Measurements from ENCODE around the gene RGS12. TPM values are rescaled to one million over a fixed set of nuclear protein-coding genes. Genes with fewer than 3 reads are reported as not detected.

Gene RGS12
- total and polyA plus RNA-seq, 4 donors: 10.3 to 40.4 (median 26.1) TPM

GRCh38 chr4:3253808-3254207 lies 39.0 kb upstream of the RGS12 start:
- Histone ChIP-seq H3K36me3 (ENCODE audit: control insufficient read depth in 1 of 2, insufficient read depth in 2 of 2, low read length in 1 of 2) (no peaks in the 10 kb centered on the region), H3K27me3 (ENCODE audit: control insufficient read depth in 1 of 2, insufficient read depth in 2 of 2, low read length in 1 of 2) (no peaks in the 10 kb centered on the region), H3K27ac (ENCODE audit: low read depth in 1 of 2, low read length in 2 of 2) (no peak overlapping the region), H3K4me3 (ENCODE audit: low read length in 2 of 2) (no peak overlapping the region), H3K9me3 (ENCODE audit: control insufficient read depth, low read length) (no peaks in the 10 kb centered on the region), H3K4me1 (ENCODE audit: control insufficient read depth in 1 of 2, insufficient read depth in 2 of 2, low read length in 2 of 2) (no peaks in the 10 kb centered on the region)
- whole genome bisulfite sequencing, 2 donors: 89 to 90% methylated on average over 12 to 13 of the region's 13 CpGs
- ATAC-seq (ENCODE audit: low FRiP score) (no peak), DNase-seq (peak; percentile 24 to 48)
- intact Hi-C loops (cut with DNase I): no loop called here

DNA sequence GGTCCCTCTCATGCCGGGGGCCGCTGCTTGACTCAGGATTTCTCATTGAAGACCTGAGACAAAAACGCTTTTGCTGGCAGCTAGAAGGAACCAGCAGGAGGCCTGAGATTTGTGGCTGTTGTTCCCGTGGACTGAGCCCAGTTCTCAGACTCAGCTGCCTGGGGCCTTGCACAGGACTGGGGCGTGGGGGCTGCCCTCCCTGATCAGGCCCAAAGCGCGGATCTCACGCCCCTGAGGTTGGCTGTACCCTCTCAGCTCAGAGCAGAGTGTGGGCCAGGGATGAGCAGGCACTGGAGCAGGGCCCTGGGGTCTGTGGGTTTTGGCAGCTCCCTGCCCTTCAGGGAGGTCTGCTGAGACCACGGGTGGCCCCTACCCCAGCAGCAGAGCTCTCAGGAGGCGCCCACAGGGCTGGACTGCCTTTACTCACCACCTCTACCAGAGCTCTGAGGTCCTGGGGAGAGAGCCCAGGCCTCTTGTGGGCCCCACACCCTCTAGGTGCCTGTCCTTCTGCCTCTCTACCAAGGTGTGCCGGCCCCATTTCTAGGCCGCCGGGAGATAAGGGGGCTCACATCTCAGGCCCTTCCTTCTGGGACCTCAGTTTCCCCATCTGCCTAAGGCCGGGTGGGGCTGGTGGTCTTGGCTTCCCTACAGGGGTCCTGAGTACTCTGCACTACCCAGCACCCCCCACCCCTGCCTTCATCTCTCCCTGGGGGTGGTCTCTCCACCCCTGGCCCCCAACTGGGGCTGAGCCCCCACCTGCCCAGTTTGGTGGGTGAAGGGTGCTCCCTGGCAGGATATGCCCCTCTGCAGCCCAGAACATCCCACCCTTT lies 38.3 kb upstream of the RGS12 start:
- H3K36me3 ChIP-seq (ENCODE audit: control insufficient read depth in 1 of 2, insufficient read depth in 2 of 2, low read length in 1 of 2): no peaks in the 10 kb centered on the region
- H3K4me3 ChIP-seq (ENCODE audit: low read length in 2 of 2): no peak overlapping the region
- WGBS, 2 donors: 93 to 95% methylated on average over 13 to 14 of the region's 14 CpGs
- no peaks in the 10 kb centered on the region for H3K9me3 ChIP-seq (ENCODE audit: control insufficient read depth, low read length)
- H3K27me3 ChIP-seq (ENCODE audit: control insufficient read depth in 1 of 2, insufficient read depth in 2 of 2, low read length in 1 of 2): no peaks in the 10 kb centered on the region
- intact Hi-C loops (cut with DNase I): no loop called here
- no peaks in the 10 kb centered on the region for H3K4me1 ChIP-seq (ENCODE audit: control insufficient read depth in 1 of 2, insufficient read depth in 2 of 2, low read length in 2 of 2)
- no peak overlapping the region for H3K27ac ChIP-seq (ENCODE audit: low read depth in 1 of 2, low read length in 2 of 2)
- DNase-seq (peak; percentile 30 to 55), ATAC-seq (ENCODE audit: low FRiP score) (no peak)

- intact Hi-C loops (cut with DNase I): no loop called here
- Histone ChIP-seq H3K9me3 (ENCODE audit: control insufficient read depth, low read length) (no peaks in the 10 kb centered on the region), H3K36me3 (ENCODE audit: control insufficient read depth in 1 of 2, insufficient read depth in 2 of 2, low read length in 1 of 2) (no peaks in the 10 kb centered on the region), H3K4me3 (ENCODE audit: low read length in 2 of 2) (no peak overlapping the region), H3K27me3 (ENCODE audit: control insufficient read depth in 1 of 2, insufficient read depth in 2 of 2, low read length in 1 of 2) (no peaks in the 10 kb centered on the region), H3K27ac (ENCODE audit: low read depth in 1 of 2, low read length in 2 of 2) (no peak overlapping the region), H3K4me1 (ENCODE audit: control insufficient read depth in 1 of 2, insufficient read depth in 2 of 2, low read length in 2 of 2) (no peaks in the 10 kb centered on the region)
- 94 to 95% methylated on average over 36 of the region's 36 CpGs for WGBS, 2 donors
- DNase-seq (peak in 1 of 2 donors; percentile 74), ATAC-seq (ENCODE audit: low FRiP score) (no peak)
Measured at GRCh38 chr4:3255611-3256186, 37.1 kb upstream of the RGS12 start.

DNA sequence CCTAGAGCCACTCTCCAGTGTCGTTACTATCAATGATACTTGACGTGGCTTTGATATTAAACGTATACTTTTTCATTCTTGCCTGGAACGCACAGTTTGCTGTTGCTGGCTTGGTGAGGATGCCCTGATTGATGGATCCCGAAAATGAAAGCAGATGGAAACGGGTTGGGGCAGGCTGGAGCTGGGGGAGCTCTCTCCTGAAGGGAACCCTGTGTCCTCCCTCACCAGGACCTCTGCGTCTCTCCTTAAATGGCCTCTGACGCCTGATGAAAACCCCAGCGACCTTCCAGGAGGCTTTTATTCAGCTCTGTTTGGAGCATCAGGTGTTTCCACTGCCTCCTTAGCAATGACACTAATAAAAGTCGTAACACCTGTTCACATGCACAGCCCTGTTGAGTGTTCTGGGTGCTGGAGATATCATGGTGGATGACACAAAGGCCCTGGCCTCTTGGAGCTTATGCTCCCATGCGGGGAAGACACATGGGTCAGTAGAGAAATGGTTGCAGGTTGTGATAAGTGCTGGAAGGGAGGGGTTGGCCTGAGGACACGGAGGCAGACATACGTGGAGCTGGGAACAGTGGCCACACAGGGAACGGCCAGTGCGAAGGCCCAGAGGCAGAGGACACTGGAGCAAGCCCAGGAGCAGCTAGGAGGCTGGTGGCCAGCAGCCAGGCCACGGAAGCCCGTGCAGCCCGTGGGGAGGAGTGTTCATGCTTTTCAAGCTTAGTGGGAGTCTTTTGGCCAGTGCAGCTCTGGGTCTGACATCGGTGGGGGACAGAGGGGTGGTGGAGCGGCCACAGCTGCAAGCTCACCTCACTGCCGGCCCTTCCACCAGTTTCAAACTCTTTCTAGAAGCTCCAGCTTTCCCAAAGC lies 36.4 kb upstream of the RGS12 start:
- ATAC-seq (ENCODE audit: low FRiP score): no peak
- intact Hi-C loops (cut with DNase I): no loop called here
- Histone ChIP-seq H3K27me3 (ENCODE audit: control insufficient read depth in 1 of 2, insufficient read depth in 2 of 2, low read length in 1 of 2) (no peaks in the 10 kb centered on the region), H3K4me3 (ENCODE audit: low read length in 2 of 2) (no peak overlapping the region), H3K4me1 (ENCODE audit: control insufficient read depth in 1 of 2, insufficient read depth in 2 of 2, low read length in 2 of 2) (no peaks in the 10 kb centered on the region), H3K27ac (ENCODE audit: low read depth in 1 of 2, low read length in 2 of 2) (no peak overlapping the region), H3K36me3 (ENCODE audit: control insufficient read depth in 1 of 2, insufficient read depth in 2 of 2, low read length in 1 of 2) (no peaks in the 10 kb centered on the region), H3K9me3 (ENCODE audit: control insufficient read depth, low read length) (no peaks in the 10 kb centered on the region)
- WGBS, 2 donors: 89% methylated on average over 20 to 21 of the region's 21 CpGs
- DNase-seq: peak; percentile 32 to 63

DNA sequence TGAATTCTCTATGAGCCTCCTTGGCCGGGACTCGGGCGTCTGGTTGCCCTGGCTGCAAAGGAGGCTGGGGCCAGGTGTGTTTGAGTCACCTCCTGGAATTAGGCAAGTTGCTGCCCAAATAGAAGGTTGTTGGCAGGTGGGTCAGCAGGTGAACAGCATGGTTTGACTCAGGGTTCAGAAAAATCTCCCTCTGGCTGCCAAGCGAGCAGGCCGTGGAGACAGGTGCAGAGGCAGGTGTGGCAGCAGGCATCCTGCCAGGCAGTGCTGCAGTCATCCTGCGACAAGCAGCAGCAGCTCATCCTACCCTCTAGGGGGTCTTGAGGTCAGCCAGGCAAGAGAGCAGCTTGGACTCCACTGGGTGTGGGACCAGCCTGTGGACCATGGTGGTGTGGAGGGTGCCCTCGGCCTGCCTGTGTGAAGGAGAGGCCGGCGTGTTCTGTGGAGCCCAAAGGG lies 35.7 kb upstream of the RGS12 start:
- intact Hi-C loops (cut with DNase I): no loop called here
- H3K36me3 ChIP-seq (ENCODE audit: control insufficient read depth in 1 of 2, insufficient read depth in 2 of 2, low read length in 1 of 2): no peaks in the 10 kb centered on the region
- 91 to 96% methylated on average over 9 of the region's 9 CpGs for WGBS, 2 donors
- H3K4me1 ChIP-seq (ENCODE audit: control insufficient read depth in 1 of 2, insufficient read depth in 2 of 2, low read length in 2 of 2): no peaks in the 10 kb centered on the region
- no peak for ATAC-seq (ENCODE audit: low FRiP score)
- no peaks in the 10 kb centered on the region for H3K9me3 ChIP-seq (ENCODE audit: control insufficient read depth, low read length)
- H3K27me3 ChIP-seq (ENCODE audit: control insufficient read depth in 1 of 2, insufficient read depth in 2 of 2, low read length in 1 of 2): no peaks in the 10 kb centered on the region
- DNase-seq: peak in 1 of 2 donors; percentile 59
- no peak overlapping the region for H3K4me3 ChIP-seq (ENCODE audit: low read length in 2 of 2)
- H3K27ac ChIP-seq (ENCODE audit: low read depth in 1 of 2, low read length in 2 of 2): no peak overlapping the region

DNA sequence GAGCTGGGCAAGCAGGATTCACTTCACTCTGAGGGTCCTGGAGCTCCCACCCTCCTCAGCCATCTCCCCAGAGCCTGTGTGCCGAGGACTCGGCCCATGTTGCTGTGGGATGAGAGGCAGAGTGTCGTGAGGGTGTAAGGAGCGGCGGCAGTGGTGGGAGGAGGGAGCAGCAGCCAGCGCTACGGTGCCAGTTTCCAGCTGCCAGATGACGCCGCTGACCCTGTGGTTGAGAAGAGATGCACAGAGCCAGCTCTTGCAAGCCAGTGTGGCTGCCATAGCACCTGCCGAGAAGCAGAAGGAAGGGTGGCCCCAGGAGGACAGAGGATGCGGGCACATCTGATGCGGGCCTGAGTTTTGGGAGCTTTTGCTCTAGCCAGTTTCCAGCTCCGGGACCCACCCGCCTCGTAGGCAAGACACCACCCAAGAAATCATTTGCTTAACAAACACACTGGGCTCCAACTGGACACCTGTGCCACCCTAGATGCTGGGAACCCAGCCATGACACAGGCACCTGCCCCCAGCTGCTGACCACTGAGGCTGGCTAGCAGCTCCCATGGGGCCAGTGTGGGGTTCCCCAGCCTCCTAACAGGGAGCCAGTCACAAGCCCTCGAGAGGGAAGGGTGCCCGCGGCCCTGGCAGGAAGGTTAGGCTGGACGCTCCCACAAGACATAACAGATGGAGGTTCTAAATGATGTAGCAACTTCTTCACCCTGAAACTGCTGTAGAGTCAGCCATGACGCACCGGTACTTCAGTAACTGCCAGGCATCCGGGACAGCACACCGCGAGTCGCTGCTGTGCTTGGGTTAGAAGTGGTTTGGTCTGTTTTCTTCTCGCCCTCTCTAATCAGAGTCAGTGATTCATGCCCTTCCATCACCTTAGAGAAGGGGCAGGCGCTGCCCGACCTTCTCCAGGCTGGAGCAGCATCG lies 35.0 kb upstream of the RGS12 start:
- no peaks in the 10 kb centered on the region for H3K27me3 ChIP-seq (ENCODE audit: control insufficient read depth in 1 of 2, insufficient read depth in 2 of 2, low read length in 1 of 2)
- intact Hi-C loops (cut with DNase I): no loop called here
- ATAC-seq (ENCODE audit: low FRiP score) (no peak), DNase-seq (peak; percentile 33 to 60)
- no peaks in the 10 kb centered on the region for H3K36me3 ChIP-seq (ENCODE audit: control insufficient read depth in 1 of 2, insufficient read depth in 2 of 2, low read length in 1 of 2)
- WGBS, 2 donors: 87 to 91% methylated on average over 29 of the region's 29 CpGs
- no peak overlapping the region for H3K27ac ChIP-seq (ENCODE audit: low read depth in 1 of 2, low read length in 2 of 2)
- no peaks in the 10 kb centered on the region for H3K9me3 ChIP-seq (ENCODE audit: control insufficient read depth, low read length)
- no peaks in the 10 kb centered on the region for H3K4me1 ChIP-seq (ENCODE audit: control insufficient read depth in 1 of 2, insufficient read depth in 2 of 2, low read length in 2 of 2)
- H3K4me3 ChIP-seq (ENCODE audit: low read length in 2 of 2): no peak overlapping the region

DNA sequence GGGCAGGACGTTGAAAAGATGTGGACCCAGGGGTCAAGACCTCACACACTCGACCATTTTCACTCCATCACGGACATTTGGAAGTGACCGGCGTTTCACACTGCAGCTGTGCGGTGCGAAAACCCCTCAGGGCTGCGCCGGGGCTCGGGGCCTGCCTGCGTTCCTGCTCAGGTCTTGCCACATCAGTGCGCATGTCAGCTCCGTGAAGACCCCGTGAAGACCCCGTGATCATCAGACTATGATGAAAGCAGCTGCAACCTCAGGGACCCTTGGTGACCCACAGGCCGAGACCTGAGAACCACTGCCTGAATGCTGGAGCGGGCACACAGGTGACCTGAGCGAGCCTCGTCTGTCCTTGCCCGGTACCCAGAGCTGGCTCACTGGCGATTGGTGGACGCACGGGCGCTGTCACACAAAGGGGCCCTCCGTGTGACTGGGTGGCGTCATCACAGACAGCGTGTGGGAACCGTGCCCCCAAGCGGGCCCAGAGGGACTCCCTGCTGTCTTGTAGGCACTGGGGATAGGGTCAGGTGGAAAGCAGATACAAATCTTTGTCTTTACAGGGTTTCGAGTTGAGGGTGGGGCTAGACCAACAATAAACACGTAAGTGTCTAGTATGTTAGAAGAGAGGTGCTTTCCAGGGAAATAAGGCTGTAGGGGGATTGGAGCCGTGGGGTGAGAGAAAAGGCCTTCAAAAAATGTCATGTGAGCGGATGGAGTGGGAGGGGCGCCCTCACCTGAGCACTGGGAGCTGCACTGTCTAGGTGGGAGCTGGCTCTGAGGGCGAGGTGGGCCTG lies 31.2 kb upstream of the RGS12 start:
- no peak for ATAC-seq (ENCODE audit: low FRiP score)
- peak in 1 of 2 donors; percentile 67 for DNase-seq
- Histone ChIP-seq H3K27ac (ENCODE audit: low read depth in 1 of 2, low read length in 2 of 2) (no peak overlapping the region), H3K9me3 (ENCODE audit: control insufficient read depth, low read length) (no peaks in the 10 kb centered on the region), H3K27me3 (ENCODE audit: control insufficient read depth in 1 of 2, insufficient read depth in 2 of 2, low read length in 1 of 2) (no peaks in the 10 kb centered on the region), H3K4me3 (ENCODE audit: low read length in 2 of 2) (no peak overlapping the region), H3K36me3 (ENCODE audit: control insufficient read depth in 1 of 2, insufficient read depth in 2 of 2, low read length in 1 of 2) (no peaks in the 10 kb centered on the region), H3K4me1 (ENCODE audit: control insufficient read depth in 1 of 2, insufficient read depth in 2 of 2, low read length in 2 of 2) (no peaks in the 10 kb centered on the region)
- 89 to 91% methylated on average over 35 of the region's 35 CpGs for WGBS, 2 donors
- intact Hi-C loops (cut with DNase I): no loop called here

All from aorta (tissue), 5 donors.